GM21367 (cell line): Measurements from ENCODE around the gene FAM219A.

Experiments used
- ATAC-seq: cut with Tn5 transposase; IDR thresholded peaks from one replicate; pipeline ENCODE4 v1.9.1; 2021; ENCODE audit not compliant: unreplicated experiment

Gene FAM219A, protein sequence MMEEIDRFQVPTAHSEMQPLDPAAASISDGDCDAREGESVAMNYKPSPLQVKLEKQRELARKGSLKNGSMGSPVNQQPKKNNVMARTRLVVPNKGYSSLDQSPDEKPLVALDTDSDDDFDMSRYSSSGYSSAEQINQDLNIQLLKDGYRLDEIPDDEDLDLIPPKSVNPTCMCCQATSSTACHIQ

DNA sequence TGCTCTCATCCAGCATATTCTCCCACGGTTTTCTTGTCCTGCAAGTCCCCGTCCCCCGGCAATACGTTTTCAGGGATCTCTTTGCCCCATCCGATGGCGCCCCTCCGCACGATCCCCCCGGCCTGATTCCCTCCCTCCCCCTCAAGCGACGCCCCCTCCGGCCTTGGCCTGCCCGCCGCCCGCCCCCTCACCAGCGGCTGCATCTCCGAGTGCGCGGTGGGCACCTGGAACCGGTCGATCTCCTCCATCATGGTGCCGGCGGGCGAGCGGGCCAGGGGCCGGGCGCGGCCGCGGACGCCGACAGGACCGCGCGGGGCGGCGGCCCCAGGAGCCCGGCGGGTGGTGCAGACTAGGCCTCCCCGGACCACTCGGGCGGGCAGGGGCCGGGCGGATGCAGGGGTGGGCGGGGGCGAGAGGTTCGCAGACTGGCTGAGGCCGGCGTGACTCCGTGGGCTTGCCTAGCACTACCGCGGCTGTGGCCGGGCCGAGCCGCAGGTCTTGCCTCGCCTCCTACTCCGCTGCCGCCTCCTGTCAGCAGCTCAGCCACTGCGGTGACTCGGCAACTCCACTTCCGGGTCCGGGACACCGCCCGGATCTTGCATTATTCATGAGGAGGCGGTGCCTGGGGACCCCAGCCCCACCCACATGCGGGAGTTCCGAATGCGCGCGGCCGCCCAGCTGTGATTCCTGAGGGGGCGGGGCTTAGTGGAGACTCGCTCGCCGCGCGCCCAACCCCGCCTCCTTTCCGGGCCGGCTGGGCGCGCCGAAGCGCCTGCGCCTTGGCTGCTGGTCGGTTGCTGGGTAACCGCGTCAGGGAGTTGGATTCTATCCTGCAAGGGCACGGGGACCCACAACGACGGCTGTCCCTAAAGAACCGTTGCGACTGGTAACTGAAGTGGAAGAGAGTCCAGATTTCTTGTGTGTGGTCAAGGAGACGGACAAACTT lies at the start of gene FAM219A, which contains the start of gene DNAI1:
Gene FAM219A (minus strand): TSS at position 558 of the 946 bp plus-strand sequence. CDS start 307 bp downstream, at position 251.
Gene DNAI1 (plus strand): TSS at position 793 of the 946 bp plus-strand sequence. CDS start 201 bp downstream, outside the sequence.
- ATAC-seq = peak; percentile 97

DNA sequence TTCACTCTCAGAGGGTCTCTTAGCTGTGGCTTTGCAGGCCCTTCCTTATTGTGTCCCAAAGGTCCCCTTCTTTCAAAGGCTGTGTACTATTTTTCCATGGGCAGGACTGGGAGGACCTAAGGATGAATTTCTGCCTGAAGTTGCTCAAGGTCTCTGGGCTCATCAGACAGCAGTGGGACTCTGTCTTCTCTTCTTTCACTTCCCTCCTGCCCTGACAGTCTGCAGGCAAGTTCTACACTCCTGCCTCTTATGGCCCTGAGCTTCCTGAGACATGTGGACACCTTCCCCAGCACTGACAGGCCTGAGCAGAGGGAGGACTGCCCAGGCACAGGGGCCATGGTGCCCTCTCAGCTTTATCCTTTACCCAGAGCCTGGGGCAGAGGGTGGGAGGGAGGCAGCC lies 49.6 kb upstream of the FAM219A start:
- ATAC-seq = no peak

DNA sequence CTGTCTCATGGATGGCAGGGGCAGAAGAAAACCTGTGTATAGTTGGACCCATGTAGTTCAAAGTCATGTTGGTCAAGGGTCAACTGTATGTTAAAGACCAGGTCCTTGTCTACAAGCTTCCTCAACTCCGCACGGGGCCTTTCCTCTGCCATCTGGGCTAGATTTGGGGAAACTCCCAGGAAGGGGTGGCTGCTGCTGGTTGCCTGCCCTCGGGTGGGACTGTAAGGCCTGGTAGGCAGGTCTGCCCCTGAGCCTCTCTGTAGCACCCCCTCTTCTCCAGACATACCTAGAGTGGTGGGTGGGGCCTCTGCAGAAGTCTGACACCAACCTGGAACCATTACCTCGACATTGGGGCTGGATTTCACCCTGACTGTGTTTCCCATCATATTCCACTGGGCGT lies 49.2 kb upstream of the FAM219A start:
- ATAC-seq = no peak

DNA sequence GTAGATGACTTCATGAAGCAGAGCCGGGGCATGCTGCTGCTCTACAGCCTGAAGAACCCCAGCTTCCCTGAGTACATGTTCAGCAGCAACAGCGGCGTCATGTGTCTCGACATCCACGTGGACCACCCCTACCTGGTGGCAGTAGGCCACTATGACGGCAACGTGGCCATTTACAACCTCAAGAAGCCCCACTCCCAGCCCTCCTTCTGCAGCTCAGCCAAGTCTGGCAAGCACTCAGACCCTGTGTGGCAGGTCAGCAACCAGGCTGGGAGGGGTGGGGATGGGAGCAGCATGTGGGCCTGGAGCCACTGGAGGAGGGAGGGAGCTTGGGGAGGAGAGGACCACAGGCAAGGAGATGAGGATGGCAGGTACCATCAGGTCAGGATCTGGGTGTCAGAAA lies 48.3 kb upstream of the FAM219A start:
- ATAC-seq = no peak

DNA sequence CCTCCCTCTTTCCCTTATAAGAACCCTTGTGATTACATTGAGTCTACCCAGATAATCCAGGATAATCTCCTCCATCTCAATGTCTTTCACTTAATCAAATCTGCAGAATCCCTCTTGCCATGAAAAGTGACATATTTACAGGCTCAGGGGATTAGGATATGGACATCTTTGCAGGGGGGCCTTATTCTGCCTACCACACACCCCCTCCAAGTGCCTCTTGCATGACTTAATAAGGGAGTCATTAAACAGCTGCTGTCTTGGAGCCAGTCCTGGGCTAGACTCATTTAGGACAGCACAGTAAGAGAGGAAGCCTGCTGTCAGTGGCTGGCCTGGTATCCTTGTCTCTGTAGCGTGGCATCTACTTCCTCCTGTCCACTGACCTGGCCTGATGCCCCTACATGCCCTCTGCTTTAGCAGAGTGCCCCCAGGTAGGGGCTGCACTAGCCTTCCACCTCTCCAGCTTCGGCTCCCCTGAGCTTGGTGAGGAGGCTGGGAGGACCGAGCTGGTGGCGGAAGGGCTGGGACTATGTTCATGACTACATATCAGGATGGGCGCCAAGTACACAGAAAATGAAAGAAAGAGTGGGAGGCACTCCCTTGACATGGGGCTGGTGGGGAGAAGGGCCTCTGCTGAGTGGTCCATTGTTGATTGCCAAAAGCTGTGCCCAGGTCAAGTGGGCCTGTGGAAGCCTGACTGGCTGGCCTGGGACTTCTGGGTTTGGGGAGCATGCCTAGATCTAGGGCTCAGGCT lies 47.2 kb upstream of the FAM219A start:
- no peak for ATAC-seq

DNA sequence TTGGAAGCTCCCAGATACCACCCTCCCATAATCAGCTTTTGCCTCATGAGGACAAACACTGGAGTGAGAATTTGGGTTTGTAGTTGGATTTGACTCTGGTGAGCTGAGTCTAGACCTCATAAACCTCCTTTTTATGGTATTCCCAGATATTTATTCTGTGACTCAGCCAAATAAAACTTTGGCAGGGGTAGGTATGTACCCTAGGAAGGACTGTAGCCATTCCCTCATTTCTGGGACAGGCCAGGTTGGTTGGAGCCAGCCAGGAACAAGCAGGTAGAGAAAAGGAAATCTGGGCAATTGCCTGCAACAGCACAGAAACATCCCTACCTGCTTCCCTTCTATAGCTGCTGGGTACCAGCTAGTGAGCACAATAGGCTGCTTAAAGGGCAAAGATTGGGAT lies 45.0 kb upstream of the FAM219A start:
- ATAC-seq = no peak

DNA sequence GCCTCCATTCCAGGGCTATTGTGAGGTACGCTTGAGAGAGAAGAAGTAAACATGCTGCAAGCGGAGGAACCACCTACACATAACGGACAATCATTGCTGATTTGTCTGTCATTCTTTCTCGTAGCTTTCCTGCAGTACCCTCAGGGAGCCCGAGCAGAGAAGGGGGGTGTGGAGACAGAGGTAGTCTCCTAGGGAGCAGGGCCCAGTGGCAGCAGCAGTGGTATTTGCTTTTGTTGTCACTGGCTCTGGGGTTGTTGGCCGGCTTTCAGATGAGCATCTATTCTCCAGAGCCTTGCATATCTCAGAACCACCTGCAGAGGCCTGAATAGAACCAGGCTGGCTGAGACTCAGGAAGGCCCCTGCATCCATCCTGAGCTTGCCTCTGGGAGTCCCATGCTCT lies 44.5 kb upstream of the FAM219A start:
- ATAC-seq = no peak

DNA sequence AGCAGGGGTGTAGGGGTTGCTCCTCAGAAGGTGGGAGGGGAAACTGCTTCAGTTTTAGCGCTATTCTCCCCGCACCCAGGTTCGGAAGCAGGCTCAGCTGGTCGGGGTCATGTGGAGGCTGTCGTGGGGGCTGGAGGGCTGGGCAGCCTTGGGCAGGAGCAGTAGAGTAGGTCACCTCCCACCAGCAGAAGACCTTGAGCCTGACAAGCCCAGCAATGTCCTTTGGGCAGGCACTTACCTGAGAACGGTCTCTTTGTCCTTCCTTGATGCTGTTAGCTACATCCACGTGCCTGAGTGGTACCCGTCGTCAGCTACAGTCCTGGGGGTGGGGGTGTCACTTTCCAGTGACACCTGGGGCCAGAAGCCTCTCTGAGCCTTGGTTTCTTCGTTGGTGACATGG lies 44.1 kb upstream of the FAM219A start:
- ATAC-seq = no peak

DNA sequence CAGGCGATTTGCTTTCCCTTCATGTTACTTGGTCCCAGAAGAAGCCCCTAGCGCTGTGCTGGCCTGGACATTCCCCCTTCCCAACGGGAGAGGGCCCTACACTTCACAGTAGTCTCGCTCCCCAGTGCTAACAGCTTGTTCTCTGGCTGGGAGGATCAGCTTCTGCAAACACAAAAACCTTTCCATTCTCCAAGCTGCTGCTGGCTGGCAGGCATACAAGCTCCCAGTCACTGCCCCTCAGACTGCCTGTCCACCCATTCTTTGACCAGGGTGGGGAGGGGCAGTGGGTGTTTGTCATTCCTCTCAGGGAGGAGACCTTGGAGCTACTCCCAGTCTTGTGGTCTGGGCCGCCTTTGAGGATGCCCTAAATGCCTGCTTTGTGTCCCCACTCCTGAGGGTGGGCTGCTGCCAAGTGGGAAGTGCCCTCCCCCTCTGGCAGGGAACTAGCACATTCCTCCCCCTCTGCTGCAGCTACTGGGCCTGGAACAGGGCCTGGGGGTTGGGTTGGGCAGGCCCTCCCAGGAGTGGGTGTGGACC lies 43.6 kb upstream of the FAM219A start:
- ATAC-seq = no peak

DNA sequence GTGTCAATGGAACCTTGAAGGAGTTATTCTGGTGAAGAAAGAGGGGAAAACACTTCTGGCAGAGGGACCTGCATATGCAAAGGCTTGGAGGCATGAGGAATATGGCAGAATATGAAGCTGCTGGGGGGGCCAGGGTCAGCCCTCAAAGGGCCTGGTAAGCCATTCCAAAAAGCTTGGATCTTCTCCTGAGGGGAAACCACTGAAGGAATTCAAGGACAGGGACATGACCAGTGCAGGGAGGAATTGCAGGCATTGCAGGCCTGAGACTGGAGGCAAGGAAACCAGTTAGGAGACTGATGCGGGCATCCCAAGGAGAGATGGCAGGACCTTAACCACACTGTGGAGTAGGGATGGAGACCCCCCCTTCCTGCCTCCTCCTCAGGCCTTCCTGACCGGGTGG lies 43.0 kb upstream of the FAM219A start:
- ATAC-seq = no peak

DNA sequence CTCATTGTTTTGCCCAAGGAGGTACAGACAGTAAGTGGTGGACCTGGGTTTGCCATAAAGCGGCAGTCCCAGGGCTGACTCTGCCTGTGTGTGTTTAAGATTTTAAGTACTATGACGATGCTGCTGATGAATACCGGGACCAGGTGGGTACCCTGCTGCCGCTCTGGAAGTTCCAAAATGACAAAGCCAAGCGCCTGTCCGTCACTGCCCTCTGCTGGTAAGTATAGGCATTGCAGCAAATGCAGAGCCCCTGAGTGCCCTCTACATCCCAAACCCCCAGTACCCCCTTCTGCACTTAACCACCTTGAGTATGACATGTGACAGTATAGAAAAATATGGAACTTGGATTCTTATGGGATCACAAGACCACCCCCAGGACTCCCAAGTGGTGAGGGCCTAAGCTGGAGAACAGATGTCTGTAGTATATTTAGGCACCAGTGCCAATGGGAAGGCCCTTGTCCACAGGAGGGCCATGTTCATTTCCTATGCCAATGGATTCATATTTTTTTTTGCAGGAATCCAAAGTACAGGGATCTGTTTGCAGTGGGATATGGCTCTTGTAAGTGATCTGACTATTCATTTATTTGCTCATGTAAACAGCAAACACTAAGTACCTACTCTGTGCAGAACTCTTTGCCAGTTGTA lies 42.4 kb upstream of the FAM219A start:
- ATAC-seq = no peak

DNA sequence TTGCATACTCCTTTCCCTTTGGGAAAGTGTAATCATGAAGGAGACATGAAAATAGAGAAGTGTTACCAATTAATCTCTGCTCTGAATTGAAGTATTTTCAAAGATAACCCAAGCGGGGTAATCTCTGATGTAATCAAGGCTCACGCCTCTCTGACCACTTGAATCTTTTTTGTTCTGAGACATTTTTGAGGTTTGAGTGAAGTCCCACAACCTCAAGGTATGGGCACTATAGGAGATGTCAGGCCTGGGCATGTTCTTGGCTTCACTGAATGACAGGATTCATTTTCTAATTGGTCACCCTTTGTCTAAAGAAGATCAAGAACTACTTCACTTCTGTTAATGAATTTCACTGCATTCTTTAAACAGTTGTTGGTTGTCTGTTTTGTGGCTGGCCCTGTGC lies 40.7 kb upstream of the FAM219A start:
- no peak for ATAC-seq

DNA sequence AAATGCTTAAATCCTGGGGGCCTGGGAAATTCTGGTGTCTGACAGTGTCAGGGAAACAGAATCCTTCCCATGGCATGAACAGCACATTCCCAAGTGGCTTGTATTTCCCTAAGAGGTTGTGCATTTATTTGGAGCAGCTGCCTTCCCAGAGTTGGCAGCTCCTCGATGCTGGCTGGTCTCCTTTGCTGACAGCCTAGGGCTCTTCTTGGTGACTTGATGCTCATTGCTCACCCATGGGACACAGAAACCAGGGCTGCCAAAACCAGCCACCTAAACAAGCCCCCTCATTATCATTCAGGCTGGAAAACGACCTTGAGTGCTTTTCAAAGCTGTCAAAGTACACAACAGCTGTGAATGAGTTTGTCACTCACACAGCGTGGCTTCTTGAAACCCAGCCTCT lies 40.2 kb upstream of the FAM219A start:
- ATAC-seq = no peak

DNA sequence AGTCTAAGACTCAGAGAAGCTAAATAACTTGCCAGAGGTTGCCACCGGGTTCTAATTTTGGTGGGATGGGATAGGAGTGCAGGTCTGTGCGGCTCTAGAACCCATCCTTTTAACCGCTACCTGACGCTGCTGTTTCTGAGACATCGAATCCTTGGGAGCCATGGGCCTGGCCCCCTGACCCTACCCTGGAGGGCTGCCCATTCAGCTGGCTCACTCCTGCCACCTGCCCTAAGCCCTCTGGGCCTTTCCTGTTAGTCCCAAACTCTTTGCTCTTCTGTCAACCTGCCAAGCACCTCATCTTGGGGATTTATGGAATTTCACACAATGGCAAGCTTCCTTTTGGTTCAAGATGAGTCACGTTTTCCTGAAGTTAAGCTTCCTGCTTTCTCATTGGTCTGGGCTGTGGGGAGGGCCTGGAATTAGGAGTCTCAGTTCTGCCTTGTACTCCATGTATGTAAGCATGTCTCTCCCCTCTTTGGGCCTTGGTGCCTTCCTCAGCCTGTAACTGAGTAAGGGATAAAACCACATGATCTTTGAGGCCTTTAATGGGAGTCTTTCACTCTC lies 37.9 kb upstream of the FAM219A start:
- ATAC-seq = no peak

DNA sequence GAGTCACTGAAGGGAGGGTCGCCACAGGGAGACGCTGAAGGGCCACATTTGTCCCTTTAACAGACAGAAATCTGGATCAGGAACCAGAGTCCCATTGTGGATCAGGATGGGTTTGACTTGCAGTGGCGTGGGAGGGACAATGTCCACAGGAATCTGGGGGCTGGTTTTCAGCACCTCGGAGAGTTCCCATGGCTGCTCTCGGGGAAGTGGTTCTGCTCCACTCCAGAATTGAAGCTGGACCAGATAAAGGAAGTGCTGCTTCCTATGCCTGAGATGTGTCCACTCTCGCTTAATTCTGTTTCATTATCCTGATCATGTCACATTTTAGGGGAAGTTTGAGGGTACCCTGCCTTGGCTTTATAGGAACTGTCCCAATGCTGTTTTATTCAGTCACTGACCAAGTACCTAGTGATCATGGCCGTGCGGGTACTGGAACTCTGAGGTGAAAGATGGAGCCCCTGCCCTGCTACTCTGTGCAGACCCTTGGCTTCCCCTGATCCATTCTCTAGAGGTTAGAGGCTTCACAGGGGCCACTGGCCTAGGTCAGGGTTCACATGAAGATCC lies 35.7 kb upstream of the FAM219A start:
- no peak for ATAC-seq

DNA sequence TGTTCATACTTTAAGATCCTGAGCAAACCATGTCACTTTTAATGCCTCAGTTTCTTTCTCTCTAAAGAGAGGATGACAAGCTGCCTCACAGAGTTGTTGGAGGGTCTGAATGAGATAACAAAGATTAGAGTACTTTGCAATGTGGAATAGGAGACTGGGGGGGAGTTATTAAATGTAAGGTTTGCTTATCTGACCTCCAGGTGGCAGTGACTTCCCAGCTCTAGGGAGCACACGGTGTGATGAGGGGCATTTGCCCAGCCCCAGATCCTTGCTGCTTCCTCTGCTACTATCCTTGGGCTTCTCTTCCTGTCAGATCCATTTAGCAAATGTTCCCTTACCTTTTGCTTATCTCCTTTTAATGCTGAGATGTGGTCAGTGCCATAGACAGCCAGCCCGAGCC lies 33.7 kb upstream of the FAM219A start:
- ATAC-seq = no peak

DNA sequence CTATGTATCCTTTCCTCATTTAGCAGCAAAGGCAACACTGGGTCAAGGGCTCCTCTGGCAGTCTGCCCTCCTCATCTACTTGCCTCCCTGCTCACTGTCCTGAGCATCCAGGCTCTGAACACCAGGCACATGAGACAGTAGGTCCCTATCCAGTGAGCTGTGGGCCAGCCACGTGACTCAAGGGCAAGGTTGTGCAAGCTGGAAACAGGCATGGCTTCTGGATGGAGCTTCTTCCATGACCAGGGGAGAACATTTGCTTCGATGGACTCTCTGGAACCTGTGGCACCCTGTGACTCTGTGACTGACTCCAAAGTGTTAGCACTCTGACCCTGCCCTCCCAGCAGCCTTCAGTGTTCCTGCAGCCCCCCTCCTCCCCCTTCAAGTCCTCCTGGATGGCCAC lies 33.2 kb upstream of the FAM219A start:
- ATAC-seq = no peak

DNA sequence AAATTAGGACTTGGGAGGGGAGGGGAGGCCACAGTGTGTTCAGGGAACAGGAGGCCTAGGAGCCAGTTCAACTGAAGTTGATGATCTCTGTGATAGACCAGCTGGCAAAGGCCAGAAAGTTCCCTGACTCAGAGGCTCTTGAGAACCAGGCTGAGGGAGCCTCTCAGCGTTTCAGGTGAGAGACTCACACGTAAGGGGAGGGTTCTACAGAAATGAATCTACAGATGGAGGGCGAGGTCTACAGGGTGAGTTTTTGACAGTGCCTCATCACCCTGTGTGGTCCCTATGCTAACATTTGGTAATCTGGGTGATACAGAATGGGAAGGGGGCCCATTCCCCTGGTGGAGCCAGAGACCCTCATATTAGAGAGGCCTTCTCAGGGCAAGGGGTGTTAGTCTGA lies 32.4 kb upstream of the FAM219A start:
- no peak for ATAC-seq

DNA sequence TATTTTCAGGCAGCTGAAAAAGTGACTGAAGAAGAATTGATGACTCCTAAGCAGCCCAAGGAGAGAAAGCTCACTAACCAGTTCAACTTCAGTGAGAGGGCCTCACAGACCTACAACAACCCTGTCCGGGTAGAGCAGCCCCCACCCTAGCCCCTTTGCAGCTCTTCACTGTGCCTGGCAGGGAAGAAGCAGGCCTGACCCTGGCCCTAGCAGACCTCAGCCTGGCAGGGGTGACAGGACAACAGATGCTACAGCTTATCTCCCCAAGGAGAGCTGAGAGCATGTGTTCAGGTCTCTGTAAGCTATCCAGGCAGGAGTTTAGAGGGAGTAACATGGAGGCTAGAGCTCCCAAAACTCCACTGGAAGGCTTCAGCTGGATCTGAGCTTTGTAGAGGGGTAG lies 32.0 kb upstream of the FAM219A start:
- ATAC-seq = no peak

DNA sequence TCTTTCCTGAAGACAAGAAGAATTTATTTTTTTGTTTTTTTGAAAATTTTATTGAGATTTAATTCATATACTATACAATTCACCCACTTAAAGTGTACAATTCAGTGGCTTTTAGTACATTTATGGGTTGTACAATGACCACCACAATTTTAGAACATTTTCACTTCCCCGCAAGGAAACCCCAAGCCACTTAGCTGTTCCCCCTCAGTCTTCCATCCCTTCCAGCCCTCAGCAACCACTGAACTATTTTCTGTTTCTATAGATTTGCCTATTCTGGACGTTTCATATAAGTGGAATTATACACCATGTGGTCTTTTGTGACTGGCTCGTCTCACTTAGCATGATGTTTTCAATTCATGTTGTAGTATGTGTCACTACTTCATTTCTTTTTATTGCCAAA lies 28.2 kb upstream of the FAM219A start:
- ATAC-seq = no peak
